ENCODE data around the gene MRPL44. TPM values are rescaled to one million over a fixed set of nuclear protein-coding genes. Genes with fewer than 3 reads are reported as not detected.

The MRPL44 gene
- total RNA-seq, result 30.2 and 35.9 TPM in 2 replicates

GRCh38 chr2:223957092-223957851 is at the start of gene MRPL44:
TSS of gene MRPL44 (plus strand) at chr2:223957463. CDS start at chr2:223957473, 10 bp downstream.

GRCh38 chr2:223944703-223945531 is 12.3 kb upstream of the MRPL44 start, which contains the start of gene WDFY1:
TSS of gene WDFY1 (minus strand) at chr2:223945335. CDS start at chr2:223945284, 51 bp downstream.

Other genes starting within 250 kb of the MRPL44 start
- 70.7 and 87.1 TPM in 2 replicates for gene AP1S3, start 119.9 kb upstream of the MRPL44 start, total RNA-seq
- gene WDFY1, start 12.1 kb upstream of the MRPL44 start, total RNA-seq, result 98.1 and 102 TPM in 2 replicates
- 75.9 and 114 TPM in 2 replicates for gene SERPINE2, start 81.8 kb downstream of the MRPL44 start, total RNA-seq